GM18502 (cell line): ENCODE measurements around the gene IKBKE.

Source experiments
- ATAC-seq: cut with Tn5 transposase; IDR thresholded peaks from one replicate; pipeline ENCODE4 v1.9.1; 2021; ENCODE audit warnings: mild to moderate bottlenecking; ENCODE audit not compliant: unreplicated experiment, poor library complexity

IKBKE gene

DNA sequence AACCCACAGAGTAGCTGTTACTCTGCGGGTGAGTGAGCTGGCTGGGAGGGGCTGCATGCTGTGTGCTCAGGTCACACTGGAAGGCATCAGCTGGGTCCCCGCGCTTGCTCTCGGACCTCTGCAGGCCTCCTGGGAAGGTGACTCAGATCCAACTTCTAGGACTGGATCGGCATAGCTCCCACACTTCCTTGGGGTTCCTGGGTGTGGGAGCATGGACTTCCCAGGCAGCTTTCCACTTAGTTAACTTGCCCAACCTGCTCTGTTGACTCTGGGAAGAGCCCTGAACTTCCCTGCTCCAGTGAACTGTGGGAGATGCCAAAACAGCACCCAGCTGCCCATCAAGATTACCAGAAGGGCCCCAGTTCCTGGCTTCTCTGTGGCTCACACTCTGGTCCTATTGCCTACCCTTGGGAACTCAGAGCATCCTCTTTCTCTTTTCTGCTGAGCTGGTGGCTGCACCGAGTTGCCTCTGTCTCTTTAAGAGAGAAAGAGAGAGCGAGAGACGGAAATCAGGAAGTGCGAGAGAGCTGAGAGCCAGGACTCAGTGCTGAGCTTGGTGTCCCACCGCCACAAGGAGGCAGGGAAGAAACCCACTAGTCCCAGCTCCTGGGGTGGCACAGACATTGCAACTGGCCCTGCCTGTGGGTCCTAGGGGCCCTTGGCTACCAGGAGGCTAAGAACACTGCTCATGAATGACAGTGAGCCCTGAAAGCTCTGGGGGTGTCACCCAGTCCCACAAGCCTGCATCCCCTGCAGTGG, at the start of gene IKBKE:
Gene IKBKE (plus strand): TSS at position 544 of the 759 bp plus-strand sequence. CDS start 2,752 bp downstream, outside the sequence.
- ATAC-seq, result peak; percentile 61

DNA sequence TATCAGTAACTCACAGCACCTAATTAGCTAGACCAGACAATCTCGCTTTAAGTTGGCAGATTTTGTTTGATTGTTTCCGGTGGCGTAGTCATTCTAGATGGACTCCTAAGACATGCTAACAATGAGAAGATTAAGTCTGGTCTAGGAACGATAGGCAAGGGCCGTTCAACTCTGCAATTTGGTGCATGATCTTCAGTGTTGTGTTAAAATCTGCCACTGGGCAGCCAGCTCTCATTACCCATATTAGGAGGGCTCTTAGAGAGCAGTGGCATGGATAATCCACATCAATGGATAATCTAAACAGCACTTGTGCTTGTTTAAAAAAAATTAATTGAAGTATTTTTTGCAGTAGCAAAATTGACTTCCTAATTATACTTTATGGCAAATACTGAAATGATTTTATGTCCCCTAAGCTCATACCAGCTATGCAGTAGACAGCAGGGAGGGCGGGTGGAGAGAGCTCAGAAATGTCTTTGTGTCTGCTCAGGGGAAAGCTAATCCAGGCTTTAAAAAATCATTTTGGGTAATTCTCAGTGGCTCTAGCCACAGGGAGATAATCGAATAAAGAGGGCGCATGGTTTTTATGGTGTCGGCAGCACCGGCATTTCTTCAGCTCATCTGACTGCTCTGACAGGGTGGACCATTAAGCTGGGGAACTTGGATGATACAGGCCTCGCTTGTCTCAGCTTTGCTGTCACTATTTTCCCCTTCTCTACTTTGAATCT, 48.5 kb upstream of the IKBKE start:
- no peak for ATAC-seq

DNA sequence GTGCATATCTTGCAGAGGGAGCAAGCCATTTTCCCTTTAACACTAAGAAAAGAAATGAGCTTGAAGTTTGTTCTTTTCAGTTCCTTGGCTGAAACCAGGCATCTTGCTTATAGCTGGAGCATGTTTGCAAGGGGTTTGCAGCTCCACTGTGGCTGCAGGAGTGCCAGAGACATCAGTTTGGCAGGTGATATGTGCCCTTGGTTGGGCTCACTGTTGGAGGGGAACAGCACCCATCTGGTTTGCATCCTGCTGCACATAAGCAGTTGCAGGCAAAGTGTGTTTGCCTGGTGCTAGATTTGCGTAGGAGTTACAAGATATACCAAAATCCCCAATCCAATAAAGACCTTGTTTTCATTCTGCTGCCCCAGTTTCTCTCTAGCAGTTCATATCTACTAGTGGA, 47.8 kb upstream of the IKBKE start:
- ATAC-seq, result no peak

DNA sequence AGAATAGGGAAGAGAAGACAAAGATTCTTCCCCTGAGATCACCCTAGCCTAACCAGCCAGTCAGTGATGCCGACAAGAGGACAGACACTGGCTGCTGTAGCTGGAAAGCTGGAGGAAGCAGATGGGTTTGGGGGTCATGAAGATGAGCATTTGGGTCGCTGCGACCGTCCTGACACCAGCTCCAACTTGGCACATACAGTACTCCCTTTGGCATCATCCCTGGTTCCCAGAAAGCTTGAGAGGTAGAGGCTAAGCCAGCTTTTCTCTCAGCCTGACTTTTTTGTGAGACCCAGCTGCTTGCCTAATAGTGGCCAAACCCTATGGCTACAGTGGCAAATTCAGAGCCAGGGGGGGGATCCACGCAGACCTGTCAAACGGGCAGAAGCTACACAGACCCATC, 43.0 kb upstream of the IKBKE start:
- ATAC-seq, result no peak

DNA sequence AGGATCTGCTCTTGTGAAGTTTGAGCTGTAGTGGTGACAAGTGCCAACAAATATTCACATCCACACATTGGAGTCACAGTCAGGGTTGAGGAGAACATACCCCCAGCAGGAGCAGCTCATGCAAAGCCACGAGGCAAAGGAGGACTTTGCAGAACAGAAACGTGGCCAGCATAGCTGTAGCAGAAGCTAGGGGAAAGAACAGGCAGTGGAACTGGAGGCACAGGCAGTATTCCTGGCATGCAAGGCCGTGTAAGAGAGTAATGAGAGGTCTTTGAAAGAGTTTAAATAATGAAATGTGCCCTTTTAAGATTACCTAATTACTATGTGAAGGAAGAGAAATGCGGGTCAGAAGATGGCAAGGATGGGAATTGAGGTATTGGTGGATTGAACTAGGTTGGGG, 40.9 kb upstream of the IKBKE start:
- no peak for ATAC-seq

DNA sequence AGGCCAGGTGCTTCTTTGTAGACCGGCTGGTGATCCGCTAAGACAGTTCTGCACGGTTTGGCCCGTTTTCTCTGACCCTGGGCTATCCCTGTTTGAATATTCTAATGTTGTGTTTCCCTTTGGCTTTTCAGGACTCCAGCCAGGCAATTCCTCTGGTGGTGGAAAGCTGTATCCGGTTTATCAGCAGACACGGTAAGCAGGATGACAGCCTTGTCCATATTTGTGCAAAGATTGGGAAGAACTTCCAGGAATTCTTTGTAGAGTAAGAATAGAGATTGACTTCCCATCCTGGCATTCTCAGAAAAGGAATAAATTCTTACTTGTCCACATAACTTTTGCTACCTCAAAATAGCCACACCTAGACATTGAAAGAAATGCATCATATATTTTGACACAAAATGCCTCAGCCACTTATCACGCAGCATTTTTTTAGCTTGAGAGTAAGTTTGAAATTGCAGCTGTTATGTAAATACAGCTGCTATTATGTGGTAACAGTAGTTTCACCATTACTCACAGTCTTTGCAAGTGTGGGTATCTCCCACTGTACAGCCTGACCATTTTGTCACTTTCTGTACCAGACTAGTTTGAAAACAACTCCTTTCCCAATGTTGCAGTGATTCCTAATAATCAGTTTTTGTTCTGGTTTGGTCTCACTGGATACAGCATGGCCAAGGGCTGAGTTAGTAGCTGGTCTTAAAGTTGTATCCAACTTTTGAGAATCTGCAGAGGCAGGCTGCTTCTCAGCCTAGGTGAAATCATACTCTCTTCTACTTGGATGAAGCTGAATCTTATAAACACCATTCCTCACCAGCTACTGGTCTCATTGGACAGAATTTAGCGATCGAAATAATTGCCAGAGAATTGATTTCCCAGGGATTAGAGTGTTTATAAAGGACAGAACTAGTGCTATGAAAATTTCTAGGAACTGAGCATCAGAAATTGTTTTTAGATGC, 40.0 kb upstream of the IKBKE start:
- peak; percentile 95 for ATAC-seq

DNA sequence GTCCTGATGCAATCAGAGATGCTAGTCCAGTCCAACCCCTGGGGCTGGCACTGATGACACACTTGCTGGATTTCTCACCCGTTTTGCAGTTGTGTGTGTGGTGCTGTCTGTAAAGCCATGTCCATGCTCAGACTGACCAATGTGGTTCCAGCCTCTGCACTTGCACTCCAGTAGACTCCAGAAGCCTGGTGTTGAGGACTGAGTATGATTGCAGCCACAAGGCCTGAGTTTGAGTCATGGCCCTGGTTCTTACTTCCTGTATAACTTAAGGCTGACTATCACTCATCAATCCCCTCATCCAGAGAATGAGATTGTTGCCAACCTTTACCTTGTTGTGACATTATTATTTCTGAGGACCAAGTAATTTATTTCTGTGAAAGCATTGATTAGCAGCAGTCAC, 34.8 kb upstream of the IKBKE start:
- ATAC-seq, result no peak

DNA sequence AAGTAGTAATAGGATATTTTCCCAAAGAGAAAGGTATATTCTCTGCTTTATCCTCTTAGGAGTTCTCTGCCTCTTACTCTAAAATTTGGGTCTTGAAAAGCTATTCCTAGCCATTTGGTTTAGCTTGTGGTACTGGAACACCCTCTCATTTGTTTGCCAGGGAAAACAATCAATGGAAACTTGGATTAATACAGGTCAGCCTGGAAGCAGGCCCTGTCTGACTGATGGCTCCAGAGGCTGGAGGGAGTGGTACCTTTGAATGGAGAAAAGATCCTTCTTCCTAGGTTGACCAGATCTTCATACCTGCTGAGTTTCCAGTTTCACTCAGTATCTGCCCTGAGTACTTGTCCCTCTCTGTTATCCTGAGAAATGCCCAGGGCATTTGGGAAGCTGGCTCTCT, 31.7 kb upstream of the IKBKE start:
- no peak for ATAC-seq

DNA sequence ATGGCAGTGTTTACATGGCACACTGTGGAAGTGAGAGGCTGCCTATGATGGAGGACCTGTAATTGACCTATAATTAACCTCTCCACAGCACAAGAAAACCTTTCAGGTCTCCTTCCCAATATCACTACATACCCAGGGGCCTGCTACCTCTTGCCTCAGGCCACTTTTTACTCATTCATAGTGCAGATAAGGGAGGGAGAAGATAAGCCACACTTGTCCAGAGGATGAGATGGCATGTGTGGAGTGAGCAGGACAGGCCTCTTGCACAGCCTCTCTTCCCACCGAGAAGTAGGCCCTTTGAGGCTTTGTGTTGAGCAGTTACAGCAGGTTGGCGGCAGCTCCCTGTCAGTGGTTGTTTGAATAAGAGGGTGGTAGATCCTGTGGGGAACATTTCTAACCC, 31.1 kb upstream of the IKBKE start:
- ATAC-seq, result no peak

DNA sequence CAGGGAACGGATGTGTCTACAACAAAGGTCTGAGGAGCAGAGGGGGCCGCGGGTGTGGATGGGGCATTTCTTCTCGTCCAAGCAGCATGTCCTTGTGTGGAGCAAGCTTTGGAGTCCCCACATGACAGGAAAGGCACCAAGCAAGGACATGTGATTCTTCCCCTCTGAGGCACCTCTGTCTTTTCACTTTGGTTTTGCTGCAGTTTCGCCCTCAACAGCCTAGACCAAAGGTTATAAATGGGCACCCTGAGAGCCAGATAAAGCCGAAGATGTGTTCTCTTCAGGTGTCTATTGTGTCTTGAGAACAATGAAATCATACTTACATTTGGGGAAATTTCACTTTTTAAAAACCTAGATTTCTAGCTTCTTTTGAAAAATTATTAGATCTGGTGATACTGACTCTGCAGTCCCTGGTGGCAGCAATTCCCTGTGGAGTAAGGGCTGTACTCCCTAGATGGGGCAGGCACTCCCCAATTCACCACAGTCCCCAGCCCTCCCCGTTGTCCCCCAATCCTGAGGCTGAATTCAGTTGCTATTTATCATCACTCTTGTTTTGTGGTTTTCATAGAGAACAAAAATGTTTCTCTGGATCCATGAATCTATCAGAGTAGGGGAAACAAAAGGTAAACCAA, 28.8 kb upstream of the IKBKE start:
- ATAC-seq, result no peak

DNA sequence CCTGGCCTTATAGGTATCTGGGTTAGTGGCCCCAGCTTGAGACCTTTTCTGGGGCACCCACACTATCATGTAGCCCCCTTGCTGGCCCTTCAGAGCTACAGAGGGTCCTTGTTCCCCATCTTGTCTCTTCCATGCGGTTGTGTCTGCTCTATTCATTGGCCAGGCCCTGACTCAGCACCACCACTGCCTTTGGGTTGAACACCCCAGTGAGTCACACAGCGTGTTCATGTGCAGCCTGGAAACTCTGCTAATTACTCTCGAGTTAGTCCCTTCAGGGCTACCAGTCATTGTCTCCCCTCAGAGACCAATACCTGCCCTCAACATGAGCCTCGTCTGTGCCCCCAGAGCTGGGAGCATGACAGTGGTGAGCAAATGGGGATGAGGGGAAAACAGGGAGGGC, 28.2 kb upstream of the IKBKE start:
- ATAC-seq, result no peak

DNA sequence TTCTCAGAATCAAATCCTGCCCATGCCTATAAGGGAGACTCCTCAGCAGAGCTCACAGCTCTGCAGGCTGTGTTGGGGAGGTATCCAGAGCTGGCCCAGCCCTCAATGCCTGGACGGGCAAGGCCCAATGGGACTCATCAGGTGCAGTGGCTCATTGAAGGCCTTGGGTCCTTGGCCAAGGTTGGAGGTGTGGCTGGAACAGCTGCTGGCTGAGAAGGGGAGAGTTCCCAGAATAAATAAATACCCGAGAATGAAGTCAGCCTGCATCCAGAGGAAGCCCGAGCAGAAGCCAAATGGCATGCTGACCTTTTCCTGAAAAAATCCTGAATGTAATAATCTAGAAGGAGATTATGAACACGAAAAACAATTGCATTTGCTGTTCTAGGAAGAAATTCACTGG, 25.2 kb upstream of the IKBKE start:
- ATAC-seq, result no peak

DNA sequence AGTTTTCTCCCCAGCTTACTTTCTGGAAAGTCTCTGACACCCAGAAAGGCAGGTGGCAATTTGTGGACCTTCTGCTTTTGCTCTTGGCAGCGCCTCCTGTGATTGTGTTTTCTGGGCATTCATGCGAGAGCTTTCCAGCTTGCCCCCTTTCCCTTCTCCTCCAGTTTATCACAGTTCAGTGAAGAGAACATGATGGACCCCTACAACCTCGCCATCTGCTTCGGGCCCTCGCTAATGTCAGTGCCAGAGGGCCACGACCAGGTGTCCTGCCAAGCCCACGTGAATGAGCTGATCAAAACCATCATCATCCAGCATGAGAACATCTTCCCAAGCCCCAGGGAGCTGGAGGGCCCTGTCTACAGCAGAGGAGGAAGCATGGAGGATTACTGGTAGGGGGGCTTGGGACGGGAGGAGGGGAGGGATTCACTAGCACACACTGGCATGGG, 24.3 kb upstream of the IKBKE start:
- ATAC-seq, result no peak

DNA sequence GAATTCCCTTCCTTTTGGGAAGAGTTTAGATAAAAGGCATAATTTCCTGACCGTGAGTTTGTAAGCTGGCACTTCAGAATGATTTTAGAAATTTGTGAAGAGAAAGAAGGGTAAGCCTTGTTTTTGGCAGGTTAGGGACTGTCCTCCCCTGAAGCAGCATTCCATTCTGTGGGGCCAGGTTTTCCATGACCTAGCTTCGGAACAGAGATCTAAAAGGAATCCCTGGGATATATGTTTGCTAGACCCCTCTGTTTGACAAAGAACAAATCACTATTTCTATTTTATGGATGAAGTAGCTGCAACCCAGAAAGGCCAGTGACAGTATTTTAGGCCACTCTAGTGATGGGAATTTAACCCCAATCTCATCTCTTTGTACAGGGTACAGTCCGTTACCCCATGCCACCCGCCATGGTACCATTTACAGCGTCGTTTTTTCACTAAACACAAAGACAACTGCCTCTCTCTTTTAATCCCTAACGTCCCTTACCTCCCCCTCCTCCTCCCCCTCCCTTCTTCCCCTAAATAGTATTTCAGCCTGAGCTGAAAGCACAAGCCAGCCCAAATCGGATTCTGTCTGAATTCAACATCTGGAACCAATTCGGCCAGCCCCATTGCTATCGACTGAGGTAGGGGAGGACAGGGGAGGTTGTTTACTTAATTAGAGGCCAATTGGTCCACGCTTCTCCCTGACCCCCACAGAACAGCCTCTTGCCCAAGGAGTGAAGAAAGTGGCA, 23.4 kb upstream of the IKBKE start:
- no peak for ATAC-seq

DNA sequence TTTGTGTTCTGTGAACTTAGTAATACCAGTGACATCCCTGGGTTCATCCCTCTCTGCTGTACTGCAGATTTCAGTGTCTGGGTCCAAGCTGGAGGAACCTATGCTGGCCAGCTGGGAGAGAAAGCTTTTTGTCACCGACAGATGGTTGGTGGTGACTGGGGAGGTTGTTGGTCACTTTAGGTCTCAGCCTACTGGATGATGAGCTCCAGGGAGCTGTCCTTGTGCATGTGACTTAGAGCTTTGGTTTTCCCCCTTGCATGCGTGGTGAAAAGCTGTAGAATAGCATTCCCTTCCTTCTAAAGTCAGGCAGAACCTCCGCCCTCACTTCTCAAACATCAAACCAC, 22.9 kb upstream of the IKBKE start:
- ATAC-seq, result no peak

DNA sequence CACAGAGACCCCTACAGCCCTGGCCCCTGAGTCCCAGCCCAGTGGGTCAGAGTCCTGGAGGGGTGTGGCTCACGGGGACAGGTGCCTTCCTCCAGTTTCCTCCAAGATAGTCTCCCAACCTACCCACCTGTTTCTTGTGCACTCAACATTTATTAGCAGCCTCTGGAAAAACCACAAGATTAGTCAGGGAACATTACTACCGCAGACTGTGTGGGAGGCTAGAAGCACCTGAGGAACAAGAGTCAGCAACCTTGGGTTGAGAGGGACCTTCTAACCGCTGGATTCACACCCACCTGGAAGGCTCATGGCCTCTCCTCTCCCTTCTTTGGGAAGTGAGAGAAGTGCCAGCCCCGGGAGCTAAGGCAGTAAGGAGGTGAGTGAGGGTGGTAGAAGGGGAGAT, 22.5 kb upstream of the IKBKE start:
- ATAC-seq, result no peak

DNA sequence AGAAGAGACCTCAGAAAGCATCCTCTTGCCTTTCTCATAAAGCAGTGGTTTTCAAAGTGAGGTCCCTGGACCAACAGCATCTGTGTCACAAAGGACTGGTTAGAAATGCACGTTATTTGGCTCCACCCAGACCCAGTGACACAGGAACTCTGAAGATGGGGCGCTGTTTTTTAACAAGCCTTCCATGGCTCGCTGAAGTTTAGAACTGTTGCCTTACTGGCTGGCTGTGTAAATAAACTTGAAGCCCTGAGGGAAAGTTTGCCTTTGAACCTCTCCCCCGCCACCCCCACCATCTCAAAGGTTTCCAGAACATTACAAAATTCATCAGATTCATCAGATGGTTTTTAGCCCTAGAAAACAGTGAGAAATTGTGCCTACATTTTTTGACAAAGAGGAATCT, 21.8 kb upstream of the IKBKE start:
- no peak for ATAC-seq

DNA sequence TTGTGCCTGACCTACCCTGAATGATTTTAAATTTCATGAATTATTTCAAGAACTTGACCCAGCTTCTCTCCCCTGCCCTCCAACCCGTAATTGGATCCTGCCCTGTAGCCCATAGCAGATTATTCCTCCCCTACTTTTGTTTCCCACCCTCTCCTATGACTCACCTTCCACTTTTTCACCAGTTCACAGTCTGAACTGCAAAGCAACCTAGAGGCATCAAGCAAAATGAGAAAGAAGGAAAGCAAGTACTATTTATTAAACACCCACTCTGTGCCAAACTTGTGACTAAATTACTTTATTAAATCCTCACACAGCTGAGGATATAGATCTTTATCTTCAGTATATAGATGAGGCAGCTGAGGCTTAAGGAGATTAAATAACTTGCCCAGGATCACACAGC, 20.7 kb upstream of the IKBKE start:
- ATAC-seq, result no peak

DNA sequence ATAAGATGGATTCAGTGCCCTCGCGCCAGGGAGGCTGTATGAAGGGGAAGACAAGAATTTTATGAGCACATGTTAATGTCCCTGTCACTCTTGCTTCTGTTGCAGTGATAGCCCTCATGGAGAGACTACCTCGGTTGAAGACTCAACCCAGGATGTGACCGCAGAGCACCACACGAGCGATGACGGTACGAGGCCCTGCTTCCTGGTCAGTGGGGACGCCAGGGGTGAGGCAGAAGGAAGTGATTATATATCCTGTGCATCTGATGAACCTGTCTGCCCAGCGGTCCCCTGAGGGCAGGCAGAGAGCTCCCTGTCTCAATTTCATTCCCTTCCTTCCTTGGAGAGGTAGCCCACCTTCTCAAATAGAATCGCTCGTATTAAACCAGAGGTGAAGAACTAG, 20.0 kb upstream of the IKBKE start:
- no peak for ATAC-seq
